K562 (cell line): ENCODE results near the gene PCDHGA5. TPM values are rescaled to one million over a fixed set of nuclear protein-coding genes. Genes with fewer than 3 reads are reported as not detected.
"Not testable (repeated sequence)": the region's sequence is repeated elsewhere in the genome, so short reads cannot be mapped to it uniquely, and the experiment has no call there.

Experiments
- ATAC-seq: fragments of 200-7000 bp; cut with Tn5 transposase; 3 replicates; pipeline ENCODE4 v1.9.1; 2020; ENCODE audit warnings: moderate library complexity
- BruUV-seq: library from RNA; stranded (reverse); fragments of 400-500 nt; replicated peaks from 2 replicates; lab custom pipeline; 2021; lab: Mats Ljungman, UMichigan
- CTCF ChIA-PET: fragments of 300-600 bp; formaldehyde crosslinking; extraction: SDS; loops from one replicate; lab custom pipeline; 2021; ENCODE audit warnings: low intra/inter-chr PET ratio; lab: Yijun Ruan, JAX
- POLR2A ChIA-PET: fragments of 300-600, 350-650 bp; sonication (Branson Sonifier 250); formaldehyde crosslinking; extraction: SDS; loops from one replicate; lab custom pipeline; 2021; ENCODE audit warnings: antibody characterized with exemption, inconsistent platforms; lab: Yijun Ruan, JAX
- DNase-seq, 4 experiments: peaks; one replicate each; pipeline versions ENCODE4 v3.0.0 to v3.0.0-alpha.2; 2011 to 2018; ENCODE audit warnings: low spot score in 3 of 4, mixed read lengths in 3 of 4; ENCODE audit errors: extremely low read depth in 1 of 4
- FAIRE-seq: peaks from 2 replicates; lab custom pipeline; 2011; peaks lifted over from hg19 to GRCh38; lab: Jason Lieb, UNC
- H2AFZ ChIP-seq: 2 replicates; pipeline ENCODE4 v1.6.0; 2011; ENCODE audit warnings: low read depth, low read length, control low read depth, inconsistent platforms
- H3K27ac ChIP-seq: fragments of 200-600 bp; 3 replicates; pipeline ENCODE4 v1.8.0; 2011; ENCODE audit warnings: low read depth, mild to moderate bottlenecking, control low read depth, inconsistent platforms, low read length, moderate library complexity, mixed read lengths; ENCODE audit errors: extremely low read depth
- H3K27me3 ChIP-seq, 2 experiments: fragments of 300-600 bp in 1 of 2; 2 replicates in 1 of 2; 3 replicates in 1 of 2; pipeline versions ENCODE4 v1.6.0 to v1.8.0; 2011; ENCODE audit warnings: inconsistent platforms in 2 of 2, low read length in 2 of 2, mild to moderate bottlenecking in 1 of 2, mixed read lengths in 1 of 2, moderate library complexity in 1 of 2; ENCODE audit not compliant: control insufficient read depth in 2 of 2, insufficient read depth in 2 of 2
- H3K36me3 ChIP-seq: fragments of 300-600 bp; 3 replicates; pipeline ENCODE4 v1.8.0; 2011; ENCODE audit warnings: mild to moderate bottlenecking, low read length, inconsistent platforms; ENCODE audit not compliant: control insufficient read depth, insufficient read depth
- H3K4me1 ChIP-seq, 2 experiments: fragments of 200-600 bp in 1 of 2; replicated peaks in 1 of 2; 2 replicates in 1 of 2; 3 replicates in 1 of 2; pipeline versions ENCODE4 v1.5.1 to v1.8.0; 2011; ENCODE audit warnings: inconsistent platforms in 2 of 2, low read length in 2 of 2, mild to moderate bottlenecking in 1 of 2, mixed read lengths in 1 of 2, moderate library complexity in 1 of 2; ENCODE audit not compliant: control insufficient read depth in 2 of 2, insufficient read depth in 2 of 2
- H3K4me2 ChIP-seq: 2 replicates; pipeline ENCODE4 v1.6.1; 2011; ENCODE audit warnings: low read length, control low read depth, inconsistent platforms, mixed read lengths; ENCODE audit not compliant: insufficient read depth
- H3K4me3 ChIP-seq: fragments of 200-600 bp; sonication (generic), shearing (Covaris generic); 2 replicates; pipeline ENCODE4 v1.5.1; 2016; ENCODE audit warnings: control low read depth, inconsistent platforms
- H3K79me2 ChIP-seq: fragments of 200-600 bp; 3 replicates; pipeline ENCODE4 v1.8.0; 2011; ENCODE audit warnings: low read length, inconsistent platforms; ENCODE audit not compliant: control insufficient read depth, insufficient read depth
- H3K9ac ChIP-seq, 2 experiments: 2 replicates each; pipeline versions ENCODE4 v1.6.0 to v1.6.1; 2011; ENCODE audit warnings: low read depth in 2 of 2, low read length in 2 of 2, control low read depth in 1 of 2, inconsistent platforms in 1 of 2, mild to moderate bottlenecking in 1 of 2, mixed read lengths in 1 of 2; ENCODE audit not compliant: insufficient read depth in 1 of 2
- H3K9me1 ChIP-seq: one replicate; pipeline ENCODE4 v1.6.0; 2011; ENCODE audit warnings: inconsistent platforms, mild to moderate bottlenecking, low read length, moderate library complexity; ENCODE audit not compliant: control insufficient read depth, insufficient read depth
- H3K9me3 ChIP-seq: replicated peaks from 2 replicates; pipeline ENCODE4 v1.5.1; 2011; ENCODE audit warnings: low read depth, low read length, inconsistent platforms; ENCODE audit not compliant: control insufficient read depth, insufficient read depth
- H4K20me1 ChIP-seq: replicated peaks from 2 replicates; pipeline ENCODE4 v1.6.1; 2011; ENCODE audit warnings: low read length, inconsistent platforms, mixed read lengths; ENCODE audit not compliant: control insufficient read depth, insufficient read depth
- ARID2 ChIP-seq: fragments of 450-650 bp; IDR thresholded peaks from 2 replicates; pipeline ENCODE4 v1.6.1; 2017; ENCODE audit warnings: antibody characterized with exemption, mild to moderate bottlenecking
- CBX3 ChIP-seq, 2 experiments: IDR thresholded peaks; 1 replicate in 1 of 2; 2 replicates in 1 of 2; pipeline ENCODE4 v1.6.1; 2012; ENCODE audit warnings: inconsistent platforms in 2 of 2, low read length in 2 of 2, borderline replicate concordance in 1 of 2, control low read depth in 1 of 2
- CEBPB ChIP-seq: fragments of 450-650 bp; IDR thresholded peaks from 2 replicates; pipeline ENCODE4 v1.6.1; 2016; ENCODE audit warnings: missing genetic modification characterization, missing compliant biosample characterization
- CREB1 ChIP-seq, 2 experiments: sonication (generic) in 1 of 2; formaldehyde crosslinking in 1 of 2; IDR thresholded peaks; 2 replicates each; pipeline versions ENCODE4 v1.6.1 to v1.8.0; 2012 to 2022; ENCODE audit warnings: inconsistent platforms in 1 of 2, mild to moderate bottlenecking in 1 of 2, missing genetic modification reagents in 1 of 2, moderate library complexity in 1 of 2
- CXXC5 ChIP-seq: fragments of 250-450 bp; sonication (Bioruptor Pico); IDR thresholded peaks from 2 replicates; pipeline ENCODE4 v1.8.0; 2022; ENCODE audit warnings: inconsistent platforms, mild to moderate bottlenecking, moderate library complexity
- EHMT2 ChIP-seq: fragments of 450-650 bp; IDR thresholded peaks from 2 replicates; pipeline ENCODE4 v1.6.1; 2018; ENCODE audit warnings: antibody characterized with exemption
- HNRNPLL ChIP-seq: fragments of 200-400 bp; formaldehyde crosslinking; IDR thresholded peaks from 2 replicates; pipeline ENCODE4 v1.6.1; 2017; ENCODE audit warnings: low read length, low read depth, mild to moderate bottlenecking; ENCODE audit not compliant: poor library complexity, severe bottlenecking
- KDM4B ChIP-seq, 2 experiments: fragments of 450-650 bp in 1 of 2; sonication (generic) in 1 of 2; IDR thresholded peaks; 2 replicates each; pipeline ENCODE4 v1.6.1; 2016 to 2017; ENCODE audit warnings: borderline replicate concordance in 2 of 2, antibody characterized with exemption in 1 of 2, low read depth in 1 of 2, mild to moderate bottlenecking in 1 of 2
- MAFG ChIP-seq: fragments of 450-650 bp; conservative IDR thresholded peaks from 2 replicates; pipeline ENCODE4 v1.6.1; 2016; ENCODE audit warnings: missing genetic modification characterization, missing compliant biosample characterization
- MAZ ChIP-seq, 2 experiments: fragments of 450-650 bp in 1 of 2; sonication (generic) in 1 of 2; formaldehyde crosslinking; IDR thresholded peaks in 1 of 2; conservative IDR thresholded peaks in 1 of 2; 2 replicates each; pipeline versions ENCODE4 v1.4.0 to v1.5.0; 2020; ENCODE audit warnings: mild to moderate bottlenecking in 1 of 2, missing genetic modification reagents in 1 of 2
- SMARCB1 ChIP-seq: IDR thresholded peaks from 2 replicates; pipeline ENCODE4 v1.6.1; 2011; ENCODE audit warnings: improper control_type of control experiment, low read depth; ENCODE audit not compliant: insufficient read length
- TEAD2 ChIP-seq: fragments of 450-650 bp; IDR thresholded peaks from 2 replicates; pipeline ENCODE4 v1.6.1; 2016; ENCODE audit warnings: missing genetic modification characterization, control low read depth, missing compliant biosample characterization
- XRCC3 ChIP-seq: fragments of 450-650 bp; IDR thresholded peaks from 2 replicates; pipeline ENCODE4 v1.6.1; 2017; ENCODE audit warnings: mild to moderate bottlenecking, moderate library complexity
- YY1 ChIP-seq, 3 experiments: IDR thresholded peaks; 2 replicates each; pipeline ENCODE4 v1.6.1; 2011; ENCODE audit warnings: low read length in 2 of 3, mild to moderate bottlenecking in 2 of 3, moderate library complexity in 2 of 3, borderline replicate concordance in 1 of 3, control low read depth in 1 of 3, low read depth in 1 of 3; ENCODE audit not compliant: insufficient read depth in 3 of 3, insufficient replicate concordance in 2 of 3, control insufficient read depth in 1 of 3, insufficient read length in 1 of 3; ENCODE audit errors: extremely low read depth in 1 of 3
- ZNF239 ChIP-seq: fragments of 250-450 bp; sonication (Bioruptor Pico); IDR thresholded peaks from 2 replicates; pipeline ENCODE4 v1.4.0; 2020; ENCODE audit warnings: mild to moderate bottlenecking
- ZNF436 ChIP-seq: fragments of 250-450, 450-650 bp; sonication (Bioruptor Pico); formaldehyde crosslinking; IDR thresholded peaks from 2 replicates; pipeline ENCODE4 v1.7.0; 2020; ENCODE audit warnings: mild to moderate bottlenecking
- ZNF445 ChIP-seq: fragments of 250-450 bp; sonication (Bioruptor Pico); IDR thresholded peaks from 2 replicates; pipeline ENCODE4 v1.4.0; 2020; ENCODE audit warnings: low read depth, mild to moderate bottlenecking, moderate library complexity
- WGBS: fragments of 100-300 bp; shearing (Covaris generic); methylation state at CpG from one replicate; pipeline ENCODE4 v1.1.6; 2016; ENCODE audit warnings: low coverage, mixed read lengths; ENCODE audit not compliant: insufficient coverage; ENCODE audit errors: missing lambda C conversion rate; 5-methylcytosine and 5-hydroxymethylcytosine counted together
- in situ Hi-C: fragments of 300-500 bp; cut with MboI; formaldehyde crosslinking; loops from 4 replicates; pipeline ENCODE4 v1.15.0; 2018; ENCODE audit warnings: inconsistent platforms, mixed read lengths
- intact Hi-C: fragments of 100-400 bp; cut with micrococcal nuclease; formaldehyde crosslinking; loops from 2 replicates; pipeline ENCODE4 v1.14.2; 2022
- polyA plus RNA-seq, 8 experiments: library from polyadenylated mRNA; depleted of rRNA in 4 of 8; stranded (reverse) in 5 of 8; unstranded in 3 of 8; fragments of >200 nt; fragmentation: Nextera tagmentation in 2 of 8; fragmentation: Illumina TruSeq in 1 of 8; extraction: Ambion mirVana in 2 of 8; extraction: Trizol in 1 of 8; gene quantifications; 2 replicates each; pipeline versions ENCODE4 v1.2.1 to v1.2.3, GENCODE V29; 2011 to 2014; ENCODE audit warnings: inconsistent platforms in 1 of 8, missing spikeins in 1 of 8
- total RNA-seq, 7 experiments: library from RNA; depleted of rRNA in 6 of 7; stranded (reverse); fragments of >200 nt in 6 of 7; fragmentation: Illumina TruSeq in 2 of 7; extraction: Trizol in 2 of 7; gene quantifications; 2 replicates each; pipeline versions ENCODE4 v1.2.1 to v1.2.3, GENCODE V29; 2011 to 2021; ENCODE audit warnings: low replicate concordance in 1 of 7
- TF ChIP-seq, protein P1 (sequence below): fragments of 250-450 bp; sonication (Bioruptor Pico); IDR thresholded peaks from 2 replicates; pipeline ENCODE4 v1.5.0; 2020; ENCODE audit warnings: mild to moderate bottlenecking, borderline replicate concordance

Gene PCDHGA5
- total and polyA plus RNA-seq, 9 of the 15 experiments (the other 6 are each of a cell fraction or from before 2014, with no cell fraction given) = 0.01 to 0.18 (median 0.12) TPM; not detected in 1

- 0 out of 2 replicates have a peak, but pooled peaks have one; percentile 15 for TF ChIP-seq MAFG (tag)
- TF ChIP-seq KDM4B (IDR thresholded peaks at IDR 0.05; ENCODE audit: borderline replicate concordance in 2 of 2, low read depth in 1 of 2) = no peak
- no peak for TF ChIP-seq EHMT2
- TF ChIP-seq CXXC5 (CRISPR knock-in tag) = no peak
- 0 out of 4 replicates have a peak, but pooled peaks of 1 of the 2 experiments have one; percentile 11 for TF ChIP-seq MAZ (CRISPR knock-in tag; conservative IDR thresholded peaks at IDR 0.05 in 1 of 2, IDR thresholded peaks at IDR 0.05 in 1 of 2)
- TF ChIP-seq XRCC3 = no peak
- no peak for TF ChIP-seq ARID2
- no peak for TF ChIP-seq ZNF239 (CRISPR knock-in tag)
- peak; percentile 71 for TF ChIP-seq CEBPB (tag)
- TF ChIP-seq HNRNPLL = peak; percentile 62
- TF ChIP-seq YY1 (IDR thresholded peaks at IDR 0.05; ENCODE audit: borderline replicate concordance in 1 of 3, control insufficient read depth in 1 of 3, extremely low read depth in 1 of 3, insufficient read depth in 3 of 3, insufficient read length in 1 of 3, insufficient replicate concordance in 2 of 3, low read depth in 1 of 3, low read length in 2 of 3) = peak in 2 of 3 experiments; percentile 28 to 62
- TF ChIP-seq CREB1 (IDR thresholded peaks at IDR 0.05) = no peak
- TF ChIP-seq CREB1 (CRISPR knock-in tag; IDR thresholded peaks at IDR 0.05) = no peak
- TF ChIP-seq CBX3 (IDR thresholded peaks at IDR 0.05; ENCODE audit: borderline replicate concordance in 1 of 2, low read length in 2 of 2) = no peak
- TF ChIP-seq TEAD2 (tag) = no peak
- no peak for TF ChIP-seq SMARCB1
- TF ChIP-seq ZNF445 (CRISPR knock-in tag) = no peak
- no peak for TF ChIP-seq ZNF436
- TF ChIP-seq, protein P1, sequence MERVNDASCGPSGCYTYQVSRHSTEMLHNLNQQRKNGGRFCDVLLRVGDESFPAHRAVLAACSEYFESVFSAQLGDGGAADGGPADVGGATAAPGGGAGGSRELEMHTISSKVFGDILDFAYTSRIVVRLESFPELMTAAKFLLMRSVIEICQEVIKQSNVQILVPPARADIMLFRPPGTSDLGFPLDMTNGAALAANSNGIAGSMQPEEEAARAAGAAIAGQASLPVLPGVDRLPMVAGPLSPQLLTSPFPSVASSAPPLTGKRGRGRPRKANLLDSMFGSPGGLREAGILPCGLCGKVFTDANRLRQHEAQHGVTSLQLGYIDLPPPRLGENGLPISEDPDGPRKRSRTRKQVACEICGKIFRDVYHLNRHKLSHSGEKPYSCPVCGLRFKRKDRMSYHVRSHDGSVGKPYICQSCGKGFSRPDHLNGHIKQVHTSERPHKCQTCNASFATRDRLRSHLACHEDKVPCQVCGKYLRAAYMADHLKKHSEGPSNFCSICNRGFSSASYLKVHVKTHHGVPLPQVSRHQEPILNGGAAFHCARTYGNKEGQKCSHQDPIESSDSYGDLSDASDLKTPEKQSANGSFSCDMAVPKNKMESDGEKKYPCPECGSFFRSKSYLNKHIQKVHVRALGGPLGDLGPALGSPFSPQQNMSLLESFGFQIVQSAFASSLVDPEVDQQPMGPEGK (CRISPR knock-in tag) = no peak
Measured at GRCh38 chr5:141338538-141339306, 25.2 kb upstream of the PCDHGA5 start, which contains the start of gene PCDHGA2 (continued).

DNA sequence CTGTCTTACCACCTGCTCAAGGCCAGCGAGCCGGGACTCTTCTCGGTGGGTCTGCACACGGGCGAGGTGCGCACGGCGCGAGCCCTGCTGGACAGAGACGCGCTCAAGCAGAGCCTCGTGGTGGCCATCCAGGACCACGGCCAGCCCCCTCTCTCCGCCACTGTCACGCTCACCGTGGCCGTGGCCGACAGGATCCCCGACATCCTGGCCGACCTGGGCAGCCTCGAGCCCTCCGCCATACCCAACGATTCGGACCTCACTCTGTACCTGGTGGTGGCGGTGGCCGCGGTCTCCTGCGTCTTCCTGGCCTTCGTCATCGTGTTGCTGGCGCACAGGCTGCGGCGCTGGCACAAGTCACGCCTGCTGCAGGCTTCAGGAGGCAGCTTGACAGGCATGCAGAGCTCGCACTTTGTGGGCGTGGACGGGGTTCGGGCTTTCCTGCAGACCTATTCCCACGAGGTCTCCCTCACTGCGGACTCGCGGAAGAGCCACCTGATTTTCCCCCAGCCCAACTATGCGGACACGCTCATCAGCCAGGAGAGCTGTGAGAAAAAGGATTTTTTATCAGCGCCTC is 23.1 kb upstream of the PCDHGA5 start:
- H3K9me3 ChIP-seq, H4K20me1 ChIP-seq, DNase-seq, FAIRE-seq, H3K27ac ChIP-seq, ATAC-seq, H2AFZ ChIP-seq, BruUV-seq, H3K4me2 ChIP-seq, H3K4me1 ChIP-seq, H3K79me2 ChIP-seq, H3K9ac ChIP-seq, in situ Hi-C loops, POLR2A ChIA-PET, H3K4me3 ChIP-seq, H3K9me1 ChIP-seq, H3K36me3 ChIP-seq: not testable (repeated sequence)
- intact Hi-C loops = loop anchor here (5.0 kb wide), 1 partner anchor 171 kb away; no protein-coding TSS in a partner anchor
- 15% methylated on average over 29 of the region's 45 CpGs for WGBS
- peaks cover 10 to 26% of the 10 kb centered on the region in 2 experiments; a peak in 4 of 5 replicates for H3K27me3 ChIP-seq
- CTCF ChIA-PET = interaction anchor here (0.9 kb wide), 1 partner anchor 223 kb away, joined by 4 read pairs; no protein-coding TSS in a partner anchor
